MV-4-11 (cell line): ENCODE data around the gene RCL1.
"Not testable (repeated sequence)": the region's sequence is repeated elsewhere in the genome, so short reads cannot be mapped to it uniquely, and the experiment has no call there.

Source experiments
- DNase-seq: peaks from one replicate; lab custom pipeline; 2025; lab: John Stamatoyannopoulos, UW

RCL1 gene, protein sequence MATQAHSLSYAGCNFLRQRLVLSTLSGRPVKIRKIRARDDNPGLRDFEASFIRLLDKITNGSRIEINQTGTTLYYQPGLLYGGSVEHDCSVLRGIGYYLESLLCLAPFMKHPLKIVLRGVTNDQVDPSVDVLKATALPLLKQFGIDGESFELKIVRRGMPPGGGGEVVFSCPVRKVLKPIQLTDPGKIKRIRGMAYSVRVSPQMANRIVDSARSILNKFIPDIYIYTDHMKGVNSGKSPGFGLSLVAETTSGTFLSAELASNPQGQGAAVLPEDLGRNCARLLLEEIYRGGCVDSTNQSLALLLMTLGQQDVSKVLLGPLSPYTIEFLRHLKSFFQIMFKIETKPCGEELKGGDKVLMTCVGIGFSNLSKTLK

DNA sequence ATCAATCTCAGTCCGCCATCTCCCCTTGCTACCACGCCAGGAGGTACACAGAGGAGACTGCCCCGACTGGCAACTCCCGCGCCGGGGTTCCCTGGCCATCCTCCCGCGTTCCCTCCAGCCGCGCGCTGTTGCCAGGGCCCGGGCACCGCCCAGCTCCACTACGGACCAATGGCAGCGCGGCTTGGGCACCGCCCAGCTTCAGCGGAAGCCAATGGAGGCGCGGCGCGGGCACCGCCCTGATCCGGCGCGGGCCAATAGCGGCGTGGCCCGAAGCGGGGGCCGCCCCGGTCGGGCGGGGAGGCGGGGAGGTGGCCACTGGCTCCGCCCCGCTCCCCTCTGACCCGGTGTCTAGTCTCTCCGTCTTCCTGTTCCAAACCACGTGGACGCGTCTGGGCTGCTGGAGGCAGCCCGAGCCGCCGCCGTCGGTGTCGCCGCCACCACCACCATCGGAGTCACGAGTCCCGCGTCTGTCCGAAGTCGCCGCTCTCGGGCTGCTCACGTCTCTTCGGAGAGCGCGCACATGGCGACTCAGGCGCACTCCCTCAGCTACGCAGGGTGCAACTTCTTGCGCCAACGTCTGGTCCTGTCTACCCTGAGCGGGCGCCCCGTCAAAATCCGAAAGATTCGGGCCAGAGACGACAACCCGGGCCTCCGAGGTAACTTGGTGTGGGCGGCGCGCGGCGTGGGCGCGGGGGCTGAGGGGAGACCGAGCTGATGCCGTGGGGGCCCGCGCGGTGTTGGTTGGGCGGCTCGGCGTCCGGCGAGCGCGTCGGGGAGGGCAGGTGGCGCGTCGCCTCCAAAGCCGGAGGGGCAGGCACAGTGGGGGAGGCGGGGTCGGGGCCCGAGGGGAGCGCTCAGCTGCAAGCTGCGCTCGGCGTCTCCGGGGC lies at the start of gene RCL1:
Gene RCL1, plus strand, starts transcription at position 373 of the 887 bp plus-strand sequence. Its CDS starts 148 bp downstream, at position 521.
- DNase-seq: peak; percentile 93

DNA sequence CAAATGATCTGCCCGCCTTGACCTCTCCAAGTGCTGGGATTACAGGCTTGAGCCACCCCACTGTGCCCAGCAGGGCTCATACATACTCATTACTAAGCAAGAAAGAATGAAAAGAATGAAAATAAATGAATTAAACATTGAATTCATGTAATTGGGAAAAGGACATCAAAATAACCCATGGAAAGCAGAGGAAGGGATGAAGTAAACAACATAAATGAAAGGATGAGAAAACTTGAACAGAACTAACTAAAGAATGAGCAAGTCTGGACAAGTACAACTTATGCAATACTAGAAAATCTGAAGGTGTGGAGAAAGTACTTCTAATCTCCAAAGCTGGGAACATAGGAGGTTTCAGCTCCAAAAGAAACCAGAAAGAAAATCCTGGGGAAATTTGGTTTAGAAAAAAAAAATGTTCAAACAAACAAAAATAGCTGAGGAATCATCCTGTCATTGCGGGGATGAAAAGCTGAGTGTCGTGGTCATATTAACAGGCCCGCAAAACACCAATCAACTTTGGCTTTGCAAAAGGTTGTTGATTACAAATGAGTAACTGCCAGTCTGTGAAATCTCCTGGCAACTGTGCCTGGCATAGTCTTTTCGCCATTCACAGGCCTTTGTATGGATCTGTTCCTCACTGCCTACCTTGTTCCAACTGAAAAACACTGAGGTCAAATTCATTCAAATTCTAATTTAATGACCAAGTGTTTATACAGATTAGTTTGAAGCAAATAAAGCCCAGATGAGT lies 49.4 kb upstream of the RCL1 start:
- DNase-seq: no peak

DNA sequence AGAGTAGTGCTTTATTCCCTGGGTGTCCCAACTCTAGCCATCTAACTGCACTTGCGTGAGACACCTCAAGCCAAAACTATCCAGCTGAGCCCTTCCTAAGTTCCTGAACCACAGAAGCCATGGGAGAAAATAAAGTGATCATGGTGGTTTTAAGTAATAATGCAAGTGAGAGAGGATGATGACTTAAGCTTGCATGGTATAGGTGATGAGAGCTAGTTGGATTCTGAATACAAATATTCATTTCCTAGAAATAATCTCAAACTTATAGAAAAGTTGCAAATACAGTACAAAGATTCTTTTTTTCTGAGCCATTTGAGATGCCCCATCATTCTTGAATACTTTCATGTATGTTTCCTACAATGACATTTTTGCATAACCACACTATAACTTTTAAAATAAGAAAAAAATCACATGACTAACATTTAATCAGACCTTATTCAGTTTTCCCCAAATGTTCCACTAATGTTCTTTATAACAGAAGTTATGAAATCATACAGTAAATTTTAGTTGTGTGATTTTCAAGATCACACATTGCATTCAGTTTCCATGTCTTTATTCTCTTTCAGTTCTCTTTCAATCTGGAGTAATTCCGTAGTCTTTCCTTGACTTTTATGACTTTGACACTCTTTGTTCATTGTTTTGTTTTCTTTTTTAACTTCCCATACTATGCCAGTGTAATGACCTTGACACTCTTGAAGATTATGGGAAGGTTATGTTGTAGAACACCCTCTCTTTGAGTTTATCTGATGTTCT lies 46.3 kb upstream of the RCL1 start:
- no peak for DNase-seq

DNA sequence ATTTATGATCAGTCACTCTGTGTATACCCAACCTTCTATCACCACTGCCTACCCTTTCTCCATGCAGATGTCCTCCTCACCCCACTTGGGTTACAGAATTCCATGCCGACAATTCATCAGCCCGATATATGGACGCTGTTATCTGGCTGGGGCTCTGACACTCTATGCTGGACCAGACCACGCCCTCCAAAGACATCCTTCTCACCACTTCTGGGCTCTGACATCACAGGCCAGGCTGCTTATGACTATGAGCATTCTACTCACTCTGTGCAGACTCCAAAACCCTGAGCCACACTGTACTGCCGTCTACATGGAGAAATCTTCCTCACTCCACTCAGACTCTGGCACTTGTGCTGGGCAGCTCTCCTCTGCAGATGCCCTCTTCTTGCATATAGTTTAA lies 44.1 kb upstream of the RCL1 start:
- DNase-seq: no peak

DNA sequence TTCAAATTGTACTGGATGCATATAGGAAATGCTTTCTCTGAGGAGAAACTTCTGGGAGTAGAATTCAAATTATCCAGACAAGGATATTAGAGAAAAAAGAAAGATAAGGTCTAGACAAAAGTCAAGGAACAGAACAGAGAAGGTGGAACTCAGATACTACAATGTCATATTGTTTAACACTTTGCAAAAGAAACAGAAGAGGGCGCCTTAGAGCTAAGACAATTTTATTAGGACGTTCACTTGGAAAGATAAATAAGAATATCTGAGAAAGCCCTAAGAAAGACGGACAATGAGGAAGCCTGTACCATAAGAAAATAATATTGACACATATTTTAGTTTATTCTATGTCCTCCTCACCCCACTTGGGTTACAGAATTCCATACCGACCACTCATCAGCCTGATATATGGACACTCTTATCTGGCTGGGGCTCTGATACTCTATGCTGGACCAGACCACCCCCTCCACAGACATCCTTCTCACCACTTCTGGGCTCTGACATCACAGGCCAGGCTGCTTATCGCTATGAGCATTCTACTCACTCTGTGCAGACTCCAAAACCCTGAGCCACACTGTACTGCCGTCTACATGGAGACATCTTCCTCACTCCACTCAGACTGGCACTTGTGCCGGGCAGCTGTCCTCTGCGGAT lies 42.6 kb upstream of the RCL1 start:
- DNase-seq: peak; percentile 54

DNA sequence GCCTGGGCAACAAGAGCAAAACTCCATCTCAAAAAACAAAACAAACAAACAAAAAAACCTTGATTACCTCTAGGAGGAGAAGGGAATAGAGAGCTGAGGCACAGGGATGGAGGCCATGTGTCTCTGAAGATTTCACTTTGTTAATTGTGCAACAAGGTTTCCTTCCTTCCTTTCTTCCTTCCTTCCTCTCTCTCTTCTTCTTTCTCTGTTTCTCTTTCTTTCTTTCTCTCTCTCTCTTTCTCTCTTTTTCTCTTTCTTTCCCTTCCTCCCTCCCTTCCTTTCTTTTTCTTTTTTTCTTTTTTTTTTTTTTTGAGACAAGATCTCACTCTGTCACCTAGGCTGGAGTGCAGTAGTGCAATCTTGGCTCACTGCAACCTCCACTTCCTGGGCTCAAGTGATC lies 38.2 kb upstream of the RCL1 start:
- DNase-seq: not testable (repeated sequence)

DNA sequence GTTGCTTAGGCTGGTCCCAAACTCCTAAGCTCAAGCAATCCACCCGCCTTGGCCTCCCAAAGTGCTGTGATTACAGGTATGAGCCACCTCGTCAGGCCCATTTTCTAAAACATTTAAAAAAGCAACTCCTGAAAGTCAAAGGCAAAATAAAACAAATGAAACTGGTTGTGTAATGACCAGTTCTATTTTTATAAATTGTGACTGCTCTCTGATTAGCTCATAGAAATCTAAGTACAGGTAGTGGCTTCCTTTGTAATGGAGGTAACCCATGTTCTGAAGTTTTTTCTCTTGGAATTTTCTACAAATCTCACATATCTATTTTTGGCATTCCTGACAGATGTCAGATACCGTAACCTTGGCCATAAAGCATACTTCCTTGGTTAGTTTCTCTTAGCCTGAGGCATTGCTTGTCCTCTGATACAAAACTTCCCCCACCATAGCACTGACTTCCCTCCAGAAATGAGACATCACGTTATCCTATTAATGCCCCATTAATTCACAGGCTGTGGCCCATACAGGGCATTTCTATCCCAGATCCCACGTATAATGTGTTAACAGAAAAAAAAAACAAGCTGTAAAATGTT lies 37.6 kb upstream of the RCL1 start:
- DNase-seq: no peak

DNA sequence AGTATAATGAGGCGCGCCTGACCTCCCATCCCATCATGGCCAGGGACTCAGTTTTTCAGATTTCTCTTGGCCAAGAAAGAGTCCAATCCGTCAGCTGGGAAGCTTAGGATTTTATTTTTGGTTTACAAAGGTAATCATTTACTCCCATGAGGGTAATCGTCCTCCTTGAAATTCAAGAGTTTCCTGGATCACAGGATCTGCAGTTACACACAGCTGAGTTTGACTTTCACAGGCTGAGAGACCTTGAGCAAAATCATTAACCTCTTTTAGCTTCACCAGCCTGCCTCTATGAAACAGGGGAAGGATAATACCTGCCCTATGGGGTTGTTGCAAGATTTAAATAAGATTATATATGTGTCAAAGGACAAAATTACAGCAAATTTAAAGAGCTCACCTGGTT lies 36.3 kb upstream of the RCL1 start:
- no peak for DNase-seq

DNA sequence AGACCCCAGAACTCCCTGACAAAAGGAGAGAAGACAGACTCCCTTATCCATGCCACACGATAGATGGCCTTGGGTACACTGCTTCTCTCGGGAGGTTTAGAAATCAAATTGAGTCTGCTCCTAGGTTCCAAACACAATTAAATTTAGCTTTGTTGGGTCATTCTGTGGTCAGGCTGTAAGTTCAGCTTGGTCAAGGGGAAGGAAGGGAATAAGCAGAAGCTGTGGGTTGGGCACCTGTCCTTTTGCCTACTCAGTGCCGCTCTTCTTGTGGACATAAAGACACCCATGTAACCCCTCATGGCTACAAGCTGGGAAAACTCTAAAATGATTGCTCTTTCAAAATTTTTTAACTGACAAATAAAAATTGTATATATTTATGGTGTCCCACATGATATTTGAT lies 32.6 kb upstream of the RCL1 start:
- peak; percentile 83 for DNase-seq

DNA sequence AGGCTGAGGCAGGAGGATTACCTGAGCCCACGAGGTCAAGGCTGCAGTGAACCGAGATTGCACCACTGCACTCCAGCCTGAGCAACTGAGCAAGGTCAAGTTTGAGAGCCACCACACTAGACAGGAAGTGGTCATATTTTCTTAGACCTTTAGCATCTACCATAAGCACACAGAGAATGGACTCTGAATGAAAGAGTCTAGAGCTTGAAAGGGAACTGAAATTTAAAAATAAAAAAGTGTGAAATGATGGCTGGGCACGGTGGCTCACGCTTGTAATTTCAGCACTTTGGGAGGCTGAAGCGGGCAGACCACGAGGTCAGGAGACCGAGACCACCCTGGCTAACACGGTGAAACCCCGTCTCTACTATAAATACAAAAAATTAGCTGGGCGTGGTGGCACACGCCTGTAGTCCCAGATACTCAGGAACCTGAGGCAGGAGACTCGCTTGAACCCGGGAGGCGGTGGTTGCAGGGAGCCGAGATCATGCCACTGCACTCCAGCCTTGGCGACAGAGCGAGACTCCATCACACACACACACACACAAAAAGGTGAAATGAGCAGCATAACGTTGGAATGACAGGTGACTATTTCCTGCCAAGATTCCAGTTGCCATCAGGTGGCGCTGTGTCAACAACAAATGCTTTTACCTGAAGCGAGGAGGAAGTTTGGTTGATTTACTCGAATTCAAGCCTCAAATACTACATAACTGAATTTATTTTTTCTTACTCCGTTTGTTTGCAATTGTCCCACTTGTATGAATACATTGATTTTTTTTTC lies 30.4 kb upstream of the RCL1 start:
- DNase-seq: peak; percentile 85

DNA sequence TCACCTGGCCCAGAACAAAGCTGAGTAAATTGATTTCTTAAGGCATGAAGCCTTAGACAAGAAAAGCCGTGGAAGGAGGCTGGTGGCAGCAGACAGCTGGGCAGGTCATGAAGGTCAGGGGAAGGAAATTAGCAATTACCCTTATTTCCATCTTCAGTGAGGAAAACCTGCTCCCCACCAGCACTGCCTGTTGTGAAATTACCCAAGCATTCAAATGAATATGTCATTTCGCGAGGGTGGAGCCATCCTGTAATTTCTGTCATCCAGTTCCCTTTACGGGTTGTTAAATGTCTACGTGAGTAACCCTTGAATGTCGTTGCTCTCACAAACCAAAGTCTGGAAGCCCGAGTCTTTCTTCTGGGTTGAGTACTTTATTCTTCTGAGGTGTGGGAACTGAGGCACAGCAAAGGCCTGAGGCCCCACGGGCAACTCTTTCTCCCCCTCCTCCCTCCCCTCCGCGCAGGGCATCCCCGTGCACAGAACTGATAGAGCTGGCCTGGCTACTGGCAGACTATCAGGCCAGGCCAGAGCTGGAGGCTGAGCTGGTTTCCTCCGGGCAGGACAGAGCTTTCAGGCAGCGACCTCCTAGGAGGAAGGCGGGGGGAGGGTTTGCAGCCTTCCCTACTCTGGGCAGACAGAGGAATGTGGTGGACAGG lies 29.7 kb upstream of the RCL1 start:
- peak; percentile 87 for DNase-seq

DNA sequence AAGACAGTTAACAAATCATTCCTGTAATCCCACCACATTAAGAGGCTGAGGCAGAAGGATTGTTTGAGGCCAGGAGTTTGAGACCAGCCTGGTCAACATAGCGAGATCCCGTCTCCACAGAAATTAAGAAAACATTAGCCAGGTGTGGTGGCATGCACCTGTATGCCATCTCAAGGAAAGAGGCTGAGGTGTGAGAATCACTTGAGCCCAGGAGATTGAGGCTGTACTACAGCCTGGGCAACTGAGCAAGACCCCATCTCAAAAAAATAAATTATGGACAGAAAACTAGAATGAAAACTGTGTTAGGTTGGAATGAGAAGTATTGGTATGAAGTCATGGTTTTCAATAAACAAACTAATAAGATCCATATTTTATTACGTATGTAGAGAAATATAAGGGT lies 28.7 kb upstream of the RCL1 start:
- DNase-seq: no peak

DNA sequence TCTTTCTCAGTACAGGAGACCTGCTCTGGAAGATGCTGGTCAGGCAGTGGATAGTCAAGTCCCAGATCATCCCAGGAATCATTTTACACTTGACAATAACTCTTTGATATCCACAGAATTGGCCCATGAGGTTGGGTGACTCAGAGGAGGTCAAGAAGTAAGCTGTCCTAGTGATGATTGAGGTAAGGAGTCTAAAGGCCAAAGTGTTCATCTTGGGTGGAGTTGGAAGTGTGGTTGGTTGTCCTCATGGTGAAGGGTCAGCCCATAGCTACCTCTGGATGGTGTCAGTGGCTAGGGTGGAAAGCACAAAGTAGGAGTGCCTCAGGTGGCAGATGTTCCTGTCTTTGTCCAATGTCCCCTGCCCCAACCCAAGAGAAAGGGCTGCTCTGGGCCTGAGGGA lies 24.1 kb upstream of the RCL1 start:
- no peak for DNase-seq

DNA sequence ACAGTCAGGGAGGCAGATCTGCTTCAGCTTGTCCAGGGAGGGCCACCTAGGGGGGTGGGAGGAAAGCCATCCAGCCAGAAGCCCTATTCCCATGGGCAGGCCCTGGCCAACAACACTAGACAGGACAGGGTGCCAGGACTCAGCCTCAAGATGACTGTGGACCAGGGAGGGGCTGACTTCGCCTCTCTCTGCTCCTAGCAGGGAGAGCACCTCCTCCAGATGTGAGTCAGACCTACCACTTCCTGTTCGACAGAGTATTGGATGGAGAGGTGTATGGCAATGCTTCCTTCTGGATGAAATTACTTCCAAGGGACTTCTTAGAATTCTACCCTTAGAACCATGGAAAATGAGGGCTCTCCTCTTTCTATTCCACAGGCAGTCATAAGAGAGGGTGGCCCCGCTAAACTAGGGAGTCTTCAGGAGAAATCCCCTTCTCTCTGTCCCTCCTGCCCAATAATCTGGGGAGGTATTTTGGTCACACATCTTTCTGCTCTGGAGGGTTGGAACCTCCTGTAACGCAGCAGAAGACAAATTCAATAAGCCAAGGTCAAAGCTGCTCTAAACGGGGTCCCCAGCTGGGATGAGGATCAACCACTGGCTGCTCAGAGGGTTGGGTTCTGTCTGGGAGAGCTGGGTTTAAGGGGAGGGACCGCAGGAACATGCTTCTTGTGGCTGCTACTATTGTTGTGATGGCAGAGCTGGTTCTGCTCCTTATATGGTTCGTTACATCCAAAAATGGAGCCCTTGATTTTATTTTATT lies 23.2 kb upstream of the RCL1 start:
- DNase-seq: peak; percentile 8

DNA sequence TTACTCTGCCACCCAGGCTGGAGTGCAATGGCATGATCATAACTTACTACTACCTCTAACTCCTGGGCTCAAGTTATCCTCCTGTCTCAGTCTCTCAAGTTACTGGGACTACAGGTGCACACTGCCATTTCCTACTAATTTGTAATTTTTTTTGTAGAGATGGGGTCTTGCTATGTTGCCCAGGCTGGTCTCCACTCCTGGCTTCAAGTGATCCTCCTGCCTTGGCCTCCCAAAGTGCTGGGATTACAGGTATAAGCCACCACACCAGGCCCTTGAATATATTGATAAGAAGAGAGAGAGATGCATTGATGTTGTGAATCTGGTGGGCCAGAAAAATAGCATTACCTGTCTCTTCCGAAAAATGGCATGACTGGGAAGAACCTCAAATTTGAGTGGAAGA lies 21.0 kb upstream of the RCL1 start:
- no peak for DNase-seq

DNA sequence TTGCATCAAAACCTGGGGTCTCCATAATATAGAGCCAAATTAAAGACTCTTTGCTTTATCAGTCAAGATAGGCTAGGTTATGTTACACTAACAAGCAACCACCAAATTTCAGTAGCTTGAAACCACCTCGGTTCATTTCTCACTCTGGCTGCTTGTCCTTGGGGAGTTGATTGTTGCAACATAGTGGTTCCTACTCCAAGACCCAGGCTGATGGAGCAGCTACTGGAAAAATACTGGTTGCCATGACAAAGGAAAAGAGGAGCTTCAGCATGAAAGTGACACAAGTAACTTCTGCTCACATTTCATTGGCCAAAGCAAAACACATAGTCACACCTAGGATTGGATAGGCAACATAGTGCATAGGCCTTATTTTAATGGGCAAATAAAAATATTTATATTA lies 18.5 kb upstream of the RCL1 start:
- no peak for DNase-seq

DNA sequence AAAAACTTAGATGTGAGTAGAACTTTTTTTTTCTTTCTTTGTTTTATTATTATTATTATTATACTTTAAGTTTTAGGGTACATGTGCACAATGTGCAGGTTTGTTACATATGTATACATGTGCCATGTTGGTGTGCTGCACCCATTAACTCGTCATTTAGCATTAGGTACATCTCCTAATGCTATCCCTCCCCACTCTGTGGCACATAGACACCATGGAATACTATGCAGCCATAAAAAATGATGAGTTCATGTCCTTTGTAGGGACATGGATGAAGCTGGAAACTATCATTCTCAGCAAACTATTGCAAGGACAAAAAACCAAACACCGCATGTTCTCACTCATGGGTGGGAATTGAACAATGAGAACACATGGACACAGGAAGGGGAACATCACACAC lies 17.8 kb upstream of the RCL1 start:
- not testable (repeated sequence) for DNase-seq

DNA sequence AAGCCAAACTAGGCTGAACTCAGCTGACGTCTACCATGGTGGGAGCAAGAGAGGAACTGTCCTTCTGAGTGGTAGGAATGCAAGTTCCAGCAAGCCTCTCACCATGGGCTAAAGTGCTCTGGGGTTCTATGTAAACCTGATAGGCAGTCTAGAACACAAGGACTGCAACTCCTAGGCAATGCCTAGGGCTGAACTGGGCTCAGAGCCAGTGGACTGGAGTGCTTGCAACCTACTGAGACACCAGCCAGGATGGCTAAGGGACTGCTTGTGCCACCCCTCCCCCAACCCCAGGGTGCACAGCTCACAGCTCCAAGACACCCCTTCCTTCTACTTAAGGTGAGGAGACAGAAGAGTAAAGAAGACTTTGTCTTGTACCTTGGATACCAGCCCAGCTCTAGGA lies 12.1 kb upstream of the RCL1 start:
- no peak for DNase-seq

DNA sequence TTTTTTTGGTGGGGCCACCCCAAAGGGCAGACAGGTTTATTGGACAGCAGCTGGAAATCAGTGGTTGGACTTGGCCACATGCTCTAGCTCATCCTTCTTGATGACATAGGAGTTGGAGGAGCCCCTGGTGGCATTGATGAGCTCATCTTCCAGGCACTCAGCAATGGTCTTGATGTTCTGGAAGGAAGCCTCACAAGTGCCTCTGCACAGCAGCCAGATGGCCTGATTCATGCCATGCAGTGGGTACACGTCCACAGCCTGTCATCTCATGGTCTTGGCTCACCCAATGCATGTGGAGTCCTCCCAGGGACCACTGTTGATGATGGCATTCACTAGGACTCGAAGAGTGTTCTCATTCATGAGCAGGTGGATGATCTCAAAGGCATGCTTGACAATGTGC lies 11.3 kb upstream of the RCL1 start:
- DNase-seq: no peak
